HG02885 (cell line): ENCODE results near the gene ALOXE3.
"Not testable (repeated sequence)": the region's sequence is repeated elsewhere in the genome, so short reads cannot be mapped to it uniquely, and the experiment has no call there.

Source experiments
- ATAC-seq: cut with Tn5 transposase; IDR thresholded peaks from one replicate; pipeline ENCODE4 v1.9.1; 2021; ENCODE audit warnings: mild to moderate bottlenecking; ENCODE audit not compliant: unreplicated experiment, poor library complexity

Gene ALOXE3

DNA sequence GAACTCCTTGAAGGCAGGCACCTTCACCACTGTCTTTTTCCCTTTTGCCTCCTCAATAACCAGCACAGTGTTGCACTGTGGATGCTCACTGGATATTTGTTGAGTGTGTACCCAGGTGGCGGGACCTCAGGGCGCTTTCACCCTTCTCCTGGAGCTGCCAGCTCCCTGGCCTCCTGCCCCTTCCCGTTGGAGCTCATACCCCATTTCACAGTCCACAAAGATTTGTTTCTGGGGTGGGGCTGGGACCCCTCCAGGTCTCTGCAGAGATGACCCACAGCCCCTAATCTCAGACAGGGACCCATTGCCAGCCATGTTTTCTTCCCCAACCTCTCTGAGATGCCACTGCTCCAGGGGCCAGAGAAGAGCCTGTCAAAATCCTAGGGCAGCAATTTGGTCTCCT lies 43.2 kb downstream of the ALOXE3 start:
- ATAC-seq: no peak

GRCh38 chr17:8074554-8074953 lies 43.8 kb downstream of the ALOXE3 start:
- no peak for ATAC-seq

- ATAC-seq: no peak
Observed at GRCh38 chr17:8073627-8074484, 44.5 kb downstream of the ALOXE3 start.

DNA sequence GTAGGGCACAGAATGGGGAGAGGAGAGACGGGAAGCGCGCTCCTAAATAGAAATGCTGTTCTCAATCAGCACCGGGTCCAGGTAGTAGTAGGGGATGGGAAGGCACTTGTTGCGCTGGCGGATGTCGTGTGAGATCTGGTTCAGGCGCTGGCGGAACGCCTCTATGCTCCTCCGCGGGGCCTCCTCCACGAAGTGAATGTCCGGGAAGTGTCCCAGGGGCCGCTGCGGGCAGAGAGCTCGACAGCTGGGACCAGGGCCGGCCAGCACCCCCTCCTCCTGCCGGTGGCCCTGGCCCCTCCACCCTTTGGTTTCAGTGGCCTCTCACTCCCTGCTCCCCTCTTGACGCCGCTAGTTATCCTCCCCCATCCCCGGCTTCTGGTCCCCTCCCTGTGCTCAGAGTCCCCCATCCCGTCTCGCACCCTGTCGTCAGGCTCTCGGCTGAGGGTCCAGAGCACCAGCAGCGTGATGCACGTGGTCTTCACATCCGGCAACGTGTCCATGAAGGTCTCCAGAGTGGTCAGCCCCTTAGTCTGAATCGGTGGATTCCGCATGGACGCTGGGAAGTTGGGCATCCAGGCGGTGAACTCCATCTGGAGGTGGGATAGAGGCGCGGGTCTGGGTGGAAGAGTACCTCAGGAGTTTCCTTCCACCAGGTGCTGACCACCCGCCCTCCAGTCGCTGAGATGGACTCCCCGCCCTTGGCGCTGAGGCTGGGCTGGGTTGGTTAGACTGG lies 45.4 kb downstream of the ALOXE3 start:
- no peak for ATAC-seq

- ATAC-seq: no peak
Observed at GRCh38 chr17:8072341-8072728, 46.0 kb downstream of the ALOXE3 start.

GRCh38 chr17:8071496-8071895 lies 46.8 kb downstream of the ALOXE3 start:
- ATAC-seq: no peak

GRCh38 chr17:8069587-8069860 lies 48.8 kb downstream of the ALOXE3 start:
- no peak for ATAC-seq

DNA sequence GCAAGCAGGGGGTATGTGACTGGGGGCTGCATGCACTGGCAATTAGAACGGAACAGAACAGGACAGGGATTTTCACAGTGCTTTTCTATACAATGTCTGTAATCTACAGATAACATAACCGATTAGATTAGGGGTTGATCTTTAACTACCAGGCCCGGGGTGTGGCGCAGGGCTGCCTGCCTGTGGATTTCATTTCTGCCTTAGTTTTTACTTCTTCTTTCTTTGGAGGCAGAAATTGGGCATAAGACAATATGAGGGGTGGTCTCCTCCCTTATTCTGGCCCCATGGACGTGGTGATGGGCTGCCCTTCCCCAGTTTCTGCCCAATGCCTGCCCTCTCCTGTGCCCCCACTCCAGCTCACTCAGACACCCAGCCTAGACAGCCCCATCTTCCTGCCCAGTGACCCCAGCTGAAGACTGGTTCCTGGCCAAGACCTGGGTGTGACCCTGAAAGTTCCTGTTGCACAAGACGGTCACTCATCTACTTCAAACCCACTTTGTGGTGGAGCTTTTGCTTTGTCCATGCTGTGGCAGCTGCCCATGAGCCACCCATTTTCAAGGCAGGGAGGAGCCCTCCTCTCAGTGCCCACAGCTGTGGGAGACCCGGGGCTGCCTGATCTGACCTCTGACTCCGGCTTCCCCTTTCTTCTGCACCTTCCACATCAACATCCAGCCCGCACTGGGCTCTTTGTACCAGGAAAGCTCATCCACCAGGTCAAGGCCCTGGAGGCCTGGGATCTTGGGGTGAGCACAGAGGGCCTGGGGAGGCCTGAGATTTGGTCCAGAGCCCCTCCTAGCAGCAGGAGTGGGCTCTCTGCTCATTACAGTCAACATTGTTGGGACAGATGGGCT lies 49.4 kb downstream of the ALOXE3 start:
- ATAC-seq: no peak

DNA sequence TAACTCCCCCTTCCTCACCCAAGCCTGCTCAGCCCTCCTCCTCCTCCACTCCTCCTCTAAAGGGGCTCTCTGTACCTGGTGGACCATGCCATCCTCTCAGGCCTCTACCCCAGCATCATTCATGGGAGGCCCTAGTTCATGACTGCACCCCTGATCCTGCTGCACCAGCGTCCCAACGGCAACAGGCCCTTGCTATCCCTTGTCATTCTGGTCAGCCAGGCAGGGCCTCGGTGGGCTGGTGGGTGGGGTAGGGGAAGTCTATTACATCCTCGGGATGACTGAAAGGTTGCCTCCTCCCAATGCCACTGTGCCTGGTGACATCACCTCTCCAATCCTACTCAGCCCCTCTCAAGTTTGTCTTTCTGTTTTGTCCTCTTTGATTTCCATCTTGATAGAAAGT lies 50.5 kb downstream of the ALOXE3 start:
- ATAC-seq: no peak

GRCh38 chr17:8066841-8067775 lies 51.2 kb downstream of the ALOXE3 start:
- ATAC-seq: no peak

GRCh38 chr17:8064561-8065019 lies 53.7 kb downstream of the ALOXE3 start:
- ATAC-seq: no peak

DNA sequence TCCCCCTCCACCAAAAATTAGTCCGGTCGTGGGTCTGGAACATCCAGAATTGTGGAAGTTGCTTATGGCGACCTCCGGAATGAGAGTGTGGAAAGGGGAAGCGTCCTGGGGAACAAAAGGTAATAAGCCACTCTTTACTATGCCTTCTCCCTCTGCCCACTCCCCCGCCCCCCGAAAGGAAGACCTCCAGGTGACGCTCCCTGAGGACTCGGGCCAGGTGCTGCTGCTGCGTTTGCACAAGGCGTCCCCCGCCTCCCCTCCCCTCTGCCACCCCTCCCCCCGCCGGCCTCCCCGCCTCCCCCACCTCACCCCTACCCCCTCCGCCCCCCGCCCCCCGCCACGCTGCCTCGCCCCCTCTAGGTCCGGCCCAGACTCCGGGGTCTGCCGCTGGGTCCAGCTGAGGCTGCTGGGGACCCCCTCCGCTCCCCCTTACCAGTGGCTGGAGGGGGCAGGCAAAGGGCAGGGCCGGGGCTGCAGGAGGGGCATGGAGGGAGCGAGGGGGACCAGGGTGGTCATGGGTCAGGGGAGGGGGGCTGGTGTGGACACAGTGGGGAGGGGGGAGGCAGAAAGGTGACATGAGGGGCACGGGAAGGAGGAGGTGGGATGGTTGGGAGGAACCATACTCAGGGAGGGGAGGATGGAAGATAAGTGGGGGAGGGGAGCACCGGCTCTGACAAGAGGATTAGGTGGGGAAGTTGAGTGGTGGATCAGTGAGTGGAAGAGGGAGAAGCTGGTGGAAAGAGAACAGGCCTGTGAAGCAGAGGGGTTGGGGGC lies 54.4 kb downstream of the ALOXE3 start:
- ATAC-seq: no peak

DNA sequence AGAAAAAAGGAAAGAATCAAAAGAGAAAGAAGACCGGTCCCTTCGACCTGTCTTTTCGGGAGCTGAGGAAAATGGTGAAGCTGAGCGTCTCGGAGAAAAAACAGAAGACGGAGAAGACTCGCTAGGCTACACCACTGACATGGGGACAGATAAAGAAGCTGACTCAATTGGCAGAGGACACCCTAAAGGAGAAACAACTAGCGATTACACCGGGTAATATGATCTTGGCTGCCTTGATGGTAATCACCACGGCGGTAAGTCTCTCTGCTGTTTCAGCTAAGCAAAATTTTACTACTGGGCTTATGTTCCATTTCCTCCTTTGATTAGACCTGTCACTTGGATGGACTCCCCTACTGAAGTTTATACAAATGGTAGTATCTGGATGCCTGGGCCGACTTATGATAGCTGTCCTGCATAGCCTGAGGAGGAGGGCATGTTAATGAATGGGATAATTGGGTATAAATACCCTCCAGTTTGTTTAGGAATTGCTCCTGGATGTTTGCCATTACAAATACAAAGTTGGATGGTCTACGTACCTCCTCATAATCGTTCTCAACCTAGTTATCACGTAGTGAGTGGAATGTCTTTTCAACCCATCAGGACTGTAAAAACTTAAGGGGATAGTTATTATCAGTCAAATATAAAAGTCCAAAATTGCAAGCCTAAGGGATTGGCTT lies 55.4 kb downstream of the ALOXE3 start:
- ATAC-seq: no peak

DNA sequence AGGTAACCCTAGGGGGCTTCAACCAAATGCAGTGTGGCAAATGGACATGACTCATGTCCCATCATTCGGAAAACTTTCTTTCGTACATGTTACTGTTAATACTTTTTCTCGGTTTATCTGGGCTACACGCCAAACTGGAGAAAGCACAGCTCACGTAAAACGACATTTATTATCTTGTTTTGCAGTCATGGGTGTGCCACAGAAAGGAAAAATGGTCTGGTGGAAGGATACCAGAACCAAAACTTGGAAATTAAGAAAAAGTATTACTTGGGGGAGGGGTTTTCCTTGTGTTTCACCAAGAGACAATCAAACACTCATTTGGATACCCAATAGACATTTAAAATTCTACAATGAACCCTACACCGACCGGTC lies 55.9 kb downstream of the ALOXE3 start:
- no peak for ATAC-seq

GRCh38 chr17:8061851-8062250 lies 56.5 kb downstream of the ALOXE3 start:
- not testable (repeated sequence) for ATAC-seq

DNA sequence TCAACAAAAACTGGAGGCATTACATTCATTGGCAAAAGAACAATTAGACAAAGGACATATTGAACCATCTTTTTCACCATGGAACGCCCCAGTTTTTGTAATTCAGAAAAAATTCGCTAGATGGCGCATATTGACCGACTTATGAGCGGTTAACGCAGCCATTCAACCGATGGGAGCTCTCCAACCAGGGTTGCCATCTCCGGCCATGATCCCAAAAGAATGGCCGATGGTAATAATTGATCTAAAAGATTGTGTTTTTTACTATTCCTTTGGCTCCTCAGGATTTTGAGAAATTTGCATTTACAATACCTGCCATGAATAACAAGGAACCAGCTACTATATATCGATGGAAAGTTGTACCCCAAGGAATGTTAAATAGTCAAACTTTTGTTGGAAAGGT lies 58.0 kb downstream of the ALOXE3 start:
- ATAC-seq: no peak

- ATAC-seq: no peak
Observed at GRCh38 chr17:8059131-8059530, 59.2 kb downstream of the ALOXE3 start.

- no peak for ATAC-seq
Observed at GRCh38 chr17:8057691-8058114, 60.6 kb downstream of the ALOXE3 start.
